NCI-H2196 treated with DMSO at 0.1 percent for 48 hours (cell line): ENCODE data around the gene SPINDOC.
A peak's percentile ranks its signal among the peaks of the same experiment; 100 is the strongest.
"Not testable (repeated sequence)": the region's sequence is repeated elsewhere in the genome, so short reads cannot be mapped to it uniquely, and the experiment has no call there.

Source experiments
- DNase-seq: peaks from one replicate; lab custom pipeline; 2025; ENCODE audit not compliant: unreplicated experiment; lab: John Stamatoyannopoulos, UW

SPINDOC gene

GRCh38 chr11:63785823-63786222 is 27.4 kb upstream of the SPINDOC start:
- DNase-seq: no peak

GRCh38 chr11:63791495-63792167 is 21.6 kb upstream of the SPINDOC start:
- DNase-seq: no peak

- no peak for DNase-seq
These were observed 20.1 kb upstream of the SPINDOC start for GRCh38 chr11:63793161-63793560.

GRCh38 chr11:63795066-63795465 is 18.2 kb upstream of the SPINDOC start:
- DNase-seq: no peak

- no peak for DNase-seq
These were observed 12.3 kb upstream of the SPINDOC start for GRCh38 chr11:63800921-63801320.

GRCh38 chr11:63802637-63803414 is 10.4 kb upstream of the SPINDOC start:
- peak; percentile 33 for DNase-seq

GRCh38 chr11:63804259-63804658 is 9.0 kb upstream of the SPINDOC start:
- DNase-seq: no peak

- DNase-seq: no peak
These were observed 7.3 kb upstream of the SPINDOC start for GRCh38 chr11:63805844-63806415.

- DNase-seq: not testable (repeated sequence)
These were observed 2.9 kb upstream of the SPINDOC start for GRCh38 chr11:63810383-63810782.

- DNase-seq: no peak
These were observed 1.7 kb upstream of the SPINDOC start for GRCh38 chr11:63811522-63811921.

GRCh38 chr11:63813563-63814382 is 517 bp downstream of the SPINDOC start:
- no peak for DNase-seq

- no peak for DNase-seq
These were observed 1.1 kb downstream of the SPINDOC start for GRCh38 chr11:63814383-63814736.

GRCh38 chr11:63816166-63816565 is 2.9 kb downstream of the SPINDOC start:
- no peak for DNase-seq

GRCh38 chr11:63816732-63817131 is 3.5 kb downstream of the SPINDOC start:
- no peak for DNase-seq

- DNase-seq: no peak
These were observed 4.7 kb downstream of the SPINDOC start for GRCh38 chr11:63817758-63818498.

GRCh38 chr11:63818609-63819008 is 5.4 kb downstream of the SPINDOC start:
- DNase-seq: no peak

- no peak for DNase-seq
These were observed 8.2 kb downstream of the SPINDOC start for GRCh38 chr11:63821411-63821810.

GRCh38 chr11:63826471-63827190 is 13.4 kb downstream of the SPINDOC start:
- peak; percentile 44 for DNase-seq

- DNase-seq: no peak
These were observed 16.7 kb downstream of the SPINDOC start for GRCh38 chr11:63829823-63830489.

- no peak for DNase-seq
These were observed 18.1 kb downstream of the SPINDOC start for GRCh38 chr11:63831326-63831725.
